HFFc6 (cell line): ENCODE measurements around the gene EHD3. TPM values are rescaled to one million over a fixed set of nuclear protein-coding genes. Genes with fewer than 3 reads are reported as not detected.

ENCODE experiments used
- DNase-seq: peaks from one replicate; pipeline ENCODE4 v3.0.0-alpha.2; 2018
- H3K27ac Mint-ChIP-seq: 2 replicates; pipeline ENCODE4 v1.8.0; 2020; ENCODE audit warnings: mild to moderate bottlenecking, mixed read lengths
- H3K27me3 Mint-ChIP-seq: 2 replicates; pipeline ENCODE4 v1.8.0; 2021; ENCODE audit warnings: mild to moderate bottlenecking, moderate library complexity, mixed read lengths; ENCODE audit not compliant: insufficient read depth
- H3K36me3 Mint-ChIP-seq: 2 replicates; pipeline ENCODE4 v1.8.0; 2021; ENCODE audit warnings: low read depth, mixed read lengths
- H3K4me1 Mint-ChIP-seq: 2 replicates; pipeline ENCODE4 v1.8.0; 2020; ENCODE audit warnings: low read depth, mixed read lengths
- H3K4me3 Mint-ChIP-seq: 2 replicates; pipeline ENCODE4 v1.8.0; 2020; ENCODE audit warnings: mild to moderate bottlenecking, moderate library complexity, mixed read lengths
- H3K9me3 Mint-ChIP-seq: 2 replicates; pipeline ENCODE4 v1.8.0; 2020; ENCODE audit warnings: mild to moderate bottlenecking, mixed read lengths
- total RNA-seq, 6 experiments: library from RNA; stranded (reverse); fragmentation: NEBNext Ultra II Directional; extraction: Animal tissue kit (Norgen Biotek cat#: 25700); gene quantifications; 2 replicates in 1 of 6; 3 replicates in 5 of 6; pipeline ENCODE4 v1.2.3, GENCODE V29; 2021
- TF ChIP-seq, protein P1 (sequence below): fragments of 200-600 bp; sonication (generic); IDR thresholded peaks from 2 replicates; pipeline ENCODE4 v1.5.0; 2021; ENCODE audit warnings: antibody characterized with exemption, mild to moderate bottlenecking

EHD3 gene
- total RNA-seq, 6 experiments from 2014 or later = 49.6 to 70.6 (median 62.0) TPM

- TF ChIP-seq, protein P1, sequence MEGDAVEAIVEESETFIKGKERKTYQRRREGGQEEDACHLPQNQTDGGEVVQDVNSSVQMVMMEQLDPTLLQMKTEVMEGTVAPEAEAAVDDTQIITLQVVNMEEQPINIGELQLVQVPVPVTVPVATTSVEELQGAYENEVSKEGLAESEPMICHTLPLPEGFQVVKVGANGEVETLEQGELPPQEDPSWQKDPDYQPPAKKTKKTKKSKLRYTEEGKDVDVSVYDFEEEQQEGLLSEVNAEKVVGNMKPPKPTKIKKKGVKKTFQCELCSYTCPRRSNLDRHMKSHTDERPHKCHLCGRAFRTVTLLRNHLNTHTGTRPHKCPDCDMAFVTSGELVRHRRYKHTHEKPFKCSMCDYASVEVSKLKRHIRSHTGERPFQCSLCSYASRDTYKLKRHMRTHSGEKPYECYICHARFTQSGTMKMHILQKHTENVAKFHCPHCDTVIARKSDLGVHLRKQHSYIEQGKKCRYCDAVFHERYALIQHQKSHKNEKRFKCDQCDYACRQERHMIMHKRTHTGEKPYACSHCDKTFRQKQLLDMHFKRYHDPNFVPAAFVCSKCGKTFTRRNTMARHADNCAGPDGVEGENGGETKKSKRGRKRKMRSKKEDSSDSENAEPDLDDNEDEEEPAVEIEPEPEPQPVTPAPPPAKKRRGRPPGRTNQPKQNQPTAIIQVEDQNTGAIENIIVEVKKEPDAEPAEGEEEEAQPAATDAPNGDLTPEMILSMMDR = no peak
- no peak for DNase-seq
- no peak overlapping the region for H3K4me3 Mint-ChIP-seq
- no peaks in the 10 kb centered on the region for H3K9me3 Mint-ChIP-seq
- H3K27me3 Mint-ChIP-seq = no peaks in the 10 kb centered on the region; the same call in 1 of the 2 replicates
- peaks cover 24% of the 10 kb centered on the region for H3K4me1 Mint-ChIP-seq
- H3K36me3 Mint-ChIP-seq = peaks cover 47% of the 10 kb centered on the region
- H3K27ac Mint-ChIP-seq = no peak overlapping the region
Observed at GRCh38 chr2:31258351-31258750, 24.4 kb downstream of the EHD3 start.

GRCh38 chr2:31259075-31259474, 25.1 kb downstream of the EHD3 start:
- Mint-ChIP-seq H3K4me1 (peaks cover 24% of the 10 kb centered on the region), H3K4me3 (no peak overlapping the region), H3K27me3 (no peaks in the 10 kb centered on the region; the same call in 1 of the 2 replicates), H3K36me3 (peaks cover 48% of the 10 kb centered on the region), H3K27ac (no peak overlapping the region; the same call in 1 of the 2 replicates), H3K9me3 (no peaks in the 10 kb centered on the region)
- DNase-seq = no peak
- TF ChIP-seq, protein P1 = no peak

GRCh38 chr2:31260870-31261269, 26.9 kb downstream of the EHD3 start:
- H3K4me3 Mint-ChIP-seq = no peak overlapping the region
- no peaks in the 10 kb centered on the region for H3K9me3 Mint-ChIP-seq

GRCh38 chr2:31263636-31264190, 29.8 kb downstream of the EHD3 start:
- peaks cover 13% of the 10 kb centered on the region for H3K4me1 Mint-ChIP-seq
- H3K9me3 Mint-ChIP-seq = no peaks in the 10 kb centered on the region
- no peaks in the 10 kb centered on the region; the same call in 1 of the 2 replicates for H3K27me3 Mint-ChIP-seq
- peaks cover 53% of the 10 kb centered on the region for H3K36me3 Mint-ChIP-seq
- H3K27ac Mint-ChIP-seq = no peak overlapping the region
- TF ChIP-seq, protein P1 = 0 out of 2 replicates have a peak, but pooled peaks have one; percentile 25
- no peak overlapping the region for H3K4me3 Mint-ChIP-seq
- DNase-seq = no peak

More at GRCh38 chr2:31260870-31261269, 26.9 kb downstream of the EHD3 start:
- Mint-ChIP-seq H3K27me3 (no peaks in the 10 kb centered on the region; the same call in 1 of the 2 replicates), H3K27ac (no peak overlapping the region), H3K4me1 (peaks cover 15% of the 10 kb centered on the region), H3K36me3 (peaks cover 53% of the 10 kb centered on the region)
- DNase-seq = no peak
- TF ChIP-seq, protein P1 = no peak

GRCh38 chr2:31265234-31265633, 31.3 kb downstream of the EHD3 start:
- no peak overlapping the region for H3K4me3 Mint-ChIP-seq
- no peak for DNase-seq
- H3K27me3 Mint-ChIP-seq = no peaks in the 10 kb centered on the region; the same call in 1 of the 2 replicates
- H3K27ac Mint-ChIP-seq = no peak overlapping the region
- H3K9me3 Mint-ChIP-seq = no peaks in the 10 kb centered on the region
- peaks cover 23% of the 10 kb centered on the region for H3K4me1 Mint-ChIP-seq
- H3K36me3 Mint-ChIP-seq = peaks cover 44% of the 10 kb centered on the region
- TF ChIP-seq, protein P1 = no peak
